ENCODE data around the gene TBC1D1.

- TF ChIP-seq CTCF (IDR thresholded peaks at IDR 0.05) = no peak
- TF ChIP-seq POLR2AphosphoS5 (IDR thresholded peaks at IDR 0.05; ENCODE audit: low read depth, low read length) = no peak
- TF ChIP-seq SIN3A (IDR thresholded peaks at IDR 0.05; ENCODE audit: borderline replicate concordance, insufficient read depth, low read depth, low read length) = no peak
Measured at GRCh38 chr4:38164346-38164745, 273.5 kb downstream of the TBC1D1 start.
